GM21381 (cell line): ENCODE results near the gene CARD11.

ENCODE experiments used
- ATAC-seq: cut with Tn5 transposase; IDR thresholded peaks from one replicate; pipeline ENCODE4 v1.9.1; 2021; ENCODE audit warnings: mild to moderate bottlenecking, moderate library complexity; ENCODE audit not compliant: unreplicated experiment

Gene CARD11

DNA sequence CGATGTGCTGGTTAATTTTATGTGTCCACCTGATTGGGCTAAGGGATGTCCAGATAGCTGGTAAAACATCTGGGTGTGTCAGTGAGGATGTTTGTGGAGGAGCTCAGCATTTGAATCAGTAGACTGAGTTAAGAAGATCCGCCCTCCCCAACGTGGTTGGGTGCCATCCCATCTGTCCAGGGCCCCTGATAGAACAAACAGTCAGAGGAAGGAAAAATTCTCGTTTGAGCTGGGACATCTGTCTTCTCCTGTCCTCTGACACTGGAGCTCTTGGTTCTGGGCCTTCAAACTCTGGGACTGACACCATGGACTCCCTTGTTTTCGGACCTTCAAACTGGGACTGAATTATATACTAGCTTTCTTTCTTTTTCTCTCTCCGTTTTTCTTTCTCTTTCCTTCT lies 59.6 kb downstream of the CARD11 start:
- ATAC-seq = no peak

GRCh38 chr7:2983586-2983985 lies 60.1 kb downstream of the CARD11 start:
- no peak for ATAC-seq

- no peak for ATAC-seq
Measured at GRCh38 chr7:2982831-2983230, 60.8 kb downstream of the CARD11 start.

DNA sequence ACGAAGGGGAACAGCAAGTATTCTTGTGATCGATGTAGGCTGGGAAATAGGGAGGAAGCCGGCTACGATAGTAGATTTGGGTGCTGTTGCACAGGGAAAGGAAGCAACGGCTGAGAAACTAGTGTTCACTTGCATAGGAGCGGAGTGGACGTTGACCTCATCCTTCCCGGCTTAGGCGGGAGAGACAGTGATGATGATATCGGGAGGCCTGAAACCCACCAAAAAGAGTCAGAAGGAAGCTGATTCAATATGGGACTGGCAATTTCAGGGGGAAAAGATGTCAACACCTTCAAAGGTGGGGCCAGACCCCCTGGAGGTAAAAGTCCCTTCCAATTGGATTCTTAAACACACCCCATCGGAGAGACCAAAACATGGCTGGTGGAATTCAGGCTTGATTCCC lies 61.3 kb downstream of the CARD11 start:
- ATAC-seq = no peak

DNA sequence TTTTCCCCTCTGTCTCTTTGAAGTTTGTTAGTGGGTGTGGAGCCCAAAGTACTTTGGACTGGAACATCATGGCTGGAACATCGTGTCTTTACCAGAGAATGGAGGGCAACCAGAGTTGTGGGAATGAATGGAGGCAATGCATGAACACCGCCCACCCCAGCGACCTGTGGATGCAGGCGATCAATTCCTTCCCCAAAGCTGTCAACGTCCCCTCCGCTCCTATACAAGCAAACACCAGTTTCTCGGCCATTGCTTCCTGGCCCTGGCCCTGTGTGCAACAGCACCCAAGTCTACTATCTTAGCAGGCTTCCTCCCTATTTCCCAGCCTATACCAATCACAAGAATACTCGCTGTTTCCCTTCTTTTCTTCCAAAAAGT lies 62.6 kb downstream of the CARD11 start:
- ATAC-seq = no peak

- ATAC-seq = no peak
Measured at GRCh38 chr7:2980401-2981102, 63.1 kb downstream of the CARD11 start.

- ATAC-seq = no peak
Measured at GRCh38 chr7:2979951-2980350, 63.7 kb downstream of the CARD11 start.

DNA sequence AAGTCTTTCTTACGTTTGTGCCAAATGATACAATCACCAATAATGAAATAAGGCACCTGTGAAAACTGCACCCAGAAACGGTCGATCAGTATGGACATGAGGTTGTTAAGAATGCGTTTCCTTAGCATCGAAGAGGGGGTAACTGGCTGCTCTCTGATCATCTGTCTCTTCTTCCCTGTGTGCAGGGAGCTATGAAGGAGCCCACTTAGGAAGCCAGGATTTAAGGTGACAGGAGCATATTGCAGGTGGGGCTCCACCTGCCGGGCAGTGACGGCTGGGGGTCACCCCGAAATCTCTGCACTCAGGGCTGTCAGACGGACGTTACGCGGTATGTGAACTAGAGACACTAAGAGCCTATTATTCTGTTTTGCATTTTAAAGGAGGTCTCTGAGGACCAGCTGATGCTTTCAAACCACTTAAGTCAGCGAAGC lies 64.5 kb downstream of the CARD11 start:
- no peak for ATAC-seq

- ATAC-seq = peak; percentile 84
Measured at GRCh38 chr7:2978408-2978807, 65.3 kb downstream of the CARD11 start.

GRCh38 chr7:2975821-2976371 lies 67.8 kb downstream of the CARD11 start:
- no peak for ATAC-seq

DNA sequence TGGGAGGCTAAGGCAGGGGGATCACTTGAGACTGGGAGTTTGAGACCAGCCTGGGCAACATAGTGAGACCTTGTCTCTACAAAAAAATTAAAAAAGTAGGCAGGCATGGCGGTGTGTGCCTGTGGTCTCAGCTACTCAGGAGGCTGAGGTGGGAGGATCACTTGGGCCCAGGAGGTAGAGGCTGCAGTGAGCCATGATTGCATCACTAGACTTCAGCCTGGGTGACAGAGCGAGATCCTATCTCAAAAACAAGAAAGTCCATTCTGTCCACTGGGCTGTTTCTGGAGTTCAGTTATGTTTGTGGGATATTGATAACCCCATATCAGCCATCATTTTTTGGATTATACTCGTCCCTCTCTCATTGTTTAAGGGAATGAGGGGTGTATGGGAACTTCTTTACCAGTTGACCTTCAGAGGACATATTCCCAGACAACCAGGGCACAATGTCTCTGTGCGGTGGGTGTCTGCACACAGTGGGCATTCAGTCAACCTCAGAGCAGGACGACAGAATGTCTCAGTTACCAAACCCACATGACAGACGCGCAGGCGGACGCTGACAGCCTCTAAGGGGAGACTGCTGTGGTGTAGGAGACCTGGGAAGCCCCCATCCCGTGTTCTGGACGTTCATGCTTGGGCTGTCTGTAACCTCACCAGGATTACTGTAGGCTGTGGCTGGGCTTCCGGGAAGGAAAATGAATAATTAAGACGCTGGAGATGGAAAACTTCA lies 69.4 kb downstream of the CARD11 start:
- no peak for ATAC-seq

DNA sequence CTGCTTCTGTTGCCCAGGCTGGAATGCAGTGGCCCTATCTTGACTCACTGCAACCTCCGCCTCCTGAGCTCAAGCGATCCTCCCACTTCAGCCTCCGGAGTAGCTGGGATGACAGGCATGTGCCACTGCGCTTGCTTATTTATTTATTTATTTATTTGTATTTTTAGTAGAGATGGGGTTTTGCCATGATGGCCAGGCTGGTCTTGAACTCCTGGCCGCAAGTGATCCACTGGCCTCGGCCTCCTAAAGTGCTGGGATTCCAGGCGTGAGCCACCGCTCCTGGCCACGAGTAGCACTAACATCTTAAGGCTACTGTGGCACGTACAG lies 70.9 kb downstream of the CARD11 start:
- ATAC-seq = no peak

GRCh38 chr7:2971914-2972834 lies 71.5 kb downstream of the CARD11 start:
- peak; percentile 80 for ATAC-seq

- ATAC-seq = no peak
Measured at GRCh38 chr7:2970861-2971260, 72.8 kb downstream of the CARD11 start.

GRCh38 chr7:2970307-2970664 lies 73.4 kb downstream of the CARD11 start:
- ATAC-seq = no peak

- no peak for ATAC-seq
Measured at GRCh38 chr7:2969398-2970306, 74.0 kb downstream of the CARD11 start.

- ATAC-seq = no peak
Measured at GRCh38 chr7:2968616-2969397, 74.9 kb downstream of the CARD11 start.

GRCh38 chr7:2968176-2968575 lies 75.5 kb downstream of the CARD11 start:
- no peak for ATAC-seq

DNA sequence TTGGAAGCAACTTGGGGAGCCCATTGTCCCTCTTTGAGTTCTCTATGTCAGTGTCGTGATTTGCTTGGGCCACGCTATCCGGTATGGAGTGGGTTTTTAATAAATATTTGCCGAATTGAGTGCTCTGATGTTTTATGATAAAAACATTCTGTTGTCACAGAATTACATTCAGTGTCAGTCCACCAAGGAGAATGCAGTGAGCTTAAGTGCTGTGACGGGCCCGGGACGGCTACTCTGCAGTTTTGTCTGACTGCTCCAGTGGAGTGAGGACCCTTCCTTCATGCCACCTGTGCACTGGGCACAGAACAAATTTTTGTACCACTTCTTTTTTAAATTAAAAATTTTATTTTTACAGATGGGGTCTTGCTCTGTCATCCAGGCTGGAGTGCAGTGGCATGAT lies 76.0 kb downstream of the CARD11 start:
- ATAC-seq = no peak

- ATAC-seq = no peak
Measured at GRCh38 chr7:2967253-2967652, 76.4 kb downstream of the CARD11 start.
